ENCODE results near the gene MAP2K2.
A peak's percentile ranks its signal among the peaks of the same experiment; 100 is the strongest.

Gene MAP2K2

DNA sequence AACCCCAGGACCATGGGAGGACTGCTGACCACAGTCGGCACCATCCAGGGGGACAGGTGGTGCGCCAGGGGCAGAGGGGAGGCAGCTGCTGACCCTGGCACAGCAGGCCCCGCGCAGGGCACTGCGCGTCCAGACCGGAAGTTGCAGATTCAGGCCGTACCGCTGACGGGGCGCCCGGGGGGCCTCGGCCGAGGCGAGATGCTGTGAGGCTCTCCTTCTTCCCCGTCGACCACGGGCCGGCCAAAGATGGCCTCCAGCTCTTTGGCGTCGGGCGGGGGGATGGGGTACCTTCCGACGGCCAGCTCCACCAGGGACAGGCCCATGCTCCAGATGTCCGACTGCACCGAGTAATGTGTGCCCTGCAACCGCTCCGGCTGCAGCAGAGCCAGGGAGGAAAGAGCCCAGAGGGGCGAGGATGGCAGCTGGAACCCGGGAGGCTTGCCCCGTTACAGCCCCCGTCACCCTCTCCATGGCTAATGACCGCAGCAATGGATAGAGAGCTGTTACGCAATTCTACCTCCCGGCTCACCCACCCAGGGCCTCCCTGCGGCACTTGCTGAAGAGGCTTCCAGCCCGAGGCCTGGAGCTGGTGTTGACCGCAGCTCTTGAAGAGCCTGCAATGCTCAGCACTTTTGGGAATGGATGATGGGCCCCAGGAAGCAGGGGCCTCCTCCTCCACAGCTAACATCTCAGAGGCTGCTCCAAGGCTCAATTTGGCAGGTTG, 24.7 kb downstream of the MAP2K2 start:
- no peak for DNase-seq (ENCODE audit: low spot score)

DNA sequence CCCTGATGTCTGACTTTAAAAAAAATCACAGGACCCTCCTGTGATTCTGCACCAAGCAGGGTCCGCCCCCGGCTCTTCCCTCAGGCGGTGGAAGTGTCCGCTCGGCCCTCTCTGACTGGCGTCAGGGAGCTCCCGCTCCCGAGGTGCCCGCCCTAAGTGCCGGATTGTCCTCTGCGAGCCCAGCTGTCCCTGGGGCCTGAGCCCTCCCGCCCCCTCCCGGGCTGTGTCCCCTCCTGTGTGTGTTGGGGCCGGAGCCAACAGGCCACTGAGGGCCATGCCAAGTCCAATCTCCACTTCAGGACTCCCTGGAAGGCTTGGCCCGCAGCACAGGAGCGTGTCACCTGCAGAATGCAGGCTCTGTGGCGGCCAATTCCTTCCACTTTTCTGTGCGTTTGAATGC, 25.4 kb downstream of the MAP2K2 start:
- no peak for DNase-seq (ENCODE audit: low spot score)

DNA sequence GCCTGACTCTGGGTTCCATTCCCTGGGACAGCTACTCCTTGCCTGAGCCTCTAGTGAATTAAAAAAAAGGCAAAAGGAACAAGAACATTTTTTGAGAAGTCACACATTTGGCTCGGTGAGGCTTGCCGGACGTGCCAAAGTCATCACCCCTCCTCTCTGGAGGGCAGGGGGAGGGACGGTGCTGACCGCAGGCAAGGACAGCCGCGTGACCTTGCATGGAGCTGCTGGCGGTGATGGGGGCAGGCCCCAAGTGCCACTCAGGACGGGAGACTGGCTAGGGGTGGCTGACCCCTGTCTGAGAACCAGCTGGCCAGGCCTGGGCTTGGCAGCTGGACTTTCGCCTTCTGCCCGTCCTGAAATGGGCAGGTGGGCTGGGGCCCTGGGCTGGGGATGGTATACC, 26.4 kb downstream of the MAP2K2 start:
- DNase-seq (ENCODE audit: low spot score) = no peak

DNA sequence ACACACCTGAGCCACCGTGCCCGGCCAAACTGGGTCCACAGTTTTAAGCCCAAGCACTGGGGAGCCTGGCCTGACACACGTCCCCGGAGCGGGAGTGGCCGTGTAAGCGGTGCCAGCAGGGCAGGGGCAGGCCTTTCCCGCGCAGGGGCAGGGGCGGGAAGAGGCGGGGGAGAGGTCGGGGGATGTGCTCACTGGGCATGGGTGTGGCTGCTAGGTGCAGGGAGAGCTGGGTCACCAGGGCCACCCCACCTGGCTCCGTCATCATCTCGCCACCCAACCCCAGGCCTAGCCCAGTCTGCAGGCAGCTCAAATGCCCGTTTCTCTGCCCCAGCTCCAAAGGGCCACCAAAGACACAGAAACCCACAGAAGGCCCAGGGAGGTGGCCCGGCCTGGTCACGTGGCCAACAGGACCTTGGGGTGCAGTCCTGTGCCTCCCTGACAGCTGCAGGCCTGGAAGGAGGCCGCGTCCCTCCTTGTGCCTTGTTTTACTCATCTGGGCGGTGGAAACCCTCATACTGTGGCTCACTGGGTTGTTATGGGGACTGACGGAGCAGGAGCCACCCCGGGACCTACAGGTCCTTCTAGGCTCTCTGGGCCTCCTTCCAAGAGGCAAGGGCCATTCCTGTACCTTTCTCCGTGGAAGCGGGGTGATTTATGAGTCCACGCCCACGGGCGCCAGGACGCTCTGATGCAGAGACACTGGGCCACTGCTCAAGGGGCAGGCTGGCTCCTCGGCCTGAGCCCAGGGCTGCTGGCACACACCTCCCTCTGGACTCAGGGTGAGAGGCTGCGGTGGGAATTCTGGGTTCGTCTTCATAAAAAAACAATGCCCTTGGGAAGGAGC, 27.7 kb downstream of the MAP2K2 start:
- no peak for DNase-seq (ENCODE audit: low spot score)

DNA sequence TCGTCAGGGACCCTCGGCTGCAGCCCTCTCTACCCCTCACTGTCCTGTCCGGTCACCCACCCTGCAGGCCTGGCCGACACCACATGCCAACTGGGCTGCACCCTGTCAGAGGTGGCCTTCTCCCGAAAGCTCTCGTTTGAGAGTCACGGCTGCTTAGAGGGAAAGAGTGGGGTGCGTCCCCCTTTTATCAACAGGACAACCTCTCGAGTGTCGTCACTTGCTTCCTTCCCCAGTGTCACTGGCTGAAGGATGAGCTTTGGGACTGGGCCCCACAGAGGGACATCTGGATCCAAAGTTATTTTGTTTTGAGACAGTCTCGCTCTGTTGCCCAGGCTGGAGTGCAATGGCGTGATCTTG, 28.5 kb downstream of the MAP2K2 start:
- DNase-seq (ENCODE audit: low spot score) = no peak

DNA sequence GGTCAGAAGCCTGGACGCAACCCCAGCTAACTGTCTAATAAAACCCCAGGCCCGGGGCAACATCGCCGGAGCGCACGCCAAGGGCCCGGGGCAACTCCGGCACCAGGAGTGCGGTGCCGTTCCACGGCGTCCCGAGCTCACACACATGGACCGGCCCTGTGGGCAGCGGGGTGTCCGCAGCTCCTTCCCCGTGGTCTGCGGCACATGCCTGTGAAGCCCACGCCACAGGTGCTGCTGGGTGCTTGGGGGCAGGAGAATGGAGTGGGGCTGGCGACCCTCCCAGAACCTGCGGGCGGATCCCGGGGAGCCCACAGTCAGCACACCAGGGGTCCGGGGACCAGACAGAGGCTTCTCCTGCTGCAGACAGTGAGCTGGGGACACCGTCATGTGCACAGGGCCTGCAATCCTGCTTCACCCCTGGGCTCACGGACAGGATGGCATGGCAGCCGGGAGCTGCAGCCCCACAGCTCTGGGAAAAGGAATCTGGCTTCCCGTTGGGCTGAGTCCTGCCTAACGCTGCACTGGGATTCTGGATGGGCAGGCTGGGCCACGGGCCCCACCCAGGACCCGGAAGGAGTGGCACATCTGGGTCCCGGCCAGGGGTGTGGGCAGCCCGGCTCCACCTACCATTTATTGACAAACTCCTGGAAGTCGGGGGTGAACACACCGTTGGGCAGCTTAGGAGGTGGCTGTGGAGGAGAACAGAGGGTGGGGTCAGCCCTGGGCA, 29.0 kb downstream of the MAP2K2 start:
- DNase-seq (ENCODE audit: low spot score) = no peak

DNA sequence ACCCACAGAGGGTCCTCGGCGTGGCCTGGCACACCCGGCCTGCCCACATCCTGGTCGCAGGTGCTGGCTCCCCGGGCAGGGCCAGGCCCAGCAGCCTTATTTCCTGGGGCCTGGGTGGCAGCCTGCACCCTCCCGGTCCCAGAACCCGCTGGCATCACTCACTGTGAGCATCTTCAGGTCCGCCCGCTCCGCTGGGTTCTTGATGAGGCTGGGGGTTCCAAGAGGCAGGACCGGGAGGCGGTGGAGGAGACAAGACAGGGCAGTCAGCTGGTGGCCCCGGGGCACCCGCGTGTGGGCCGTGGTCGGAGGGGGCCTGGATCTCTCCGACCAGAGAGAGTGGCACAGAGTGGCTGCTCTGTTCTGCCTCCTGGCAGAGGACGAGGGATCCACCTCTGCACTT, 29.6 kb downstream of the MAP2K2 start:
- no peak for DNase-seq (ENCODE audit: low spot score)

DNA sequence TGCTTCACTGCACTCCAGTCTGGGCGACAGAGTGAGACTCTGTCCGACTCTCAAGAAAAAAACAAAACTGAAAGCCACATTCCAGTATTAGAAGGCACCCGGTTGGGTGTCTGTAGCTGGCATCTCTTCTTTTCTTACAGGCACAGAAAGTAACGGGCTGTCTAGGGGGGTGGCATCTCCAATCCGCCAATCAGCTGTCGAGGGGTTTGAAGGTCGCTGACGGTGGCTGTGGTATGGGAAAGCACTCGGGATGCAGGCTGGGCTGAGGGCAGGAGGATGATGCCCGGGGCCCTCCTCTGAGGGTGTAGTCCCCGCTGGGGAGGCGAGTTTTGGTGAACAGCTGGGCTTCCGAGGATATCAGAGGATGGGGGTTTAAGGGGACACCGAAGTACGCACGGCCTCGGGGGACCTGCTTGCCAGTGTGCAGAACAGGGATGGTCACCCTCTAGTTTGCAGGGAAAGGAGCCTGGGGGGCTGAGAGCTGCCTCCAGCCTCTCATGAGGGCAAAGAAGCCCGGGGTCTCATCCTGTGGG, 30.2 kb downstream of the MAP2K2 start:
- no peak for DNase-seq (ENCODE audit: low spot score)

DNA sequence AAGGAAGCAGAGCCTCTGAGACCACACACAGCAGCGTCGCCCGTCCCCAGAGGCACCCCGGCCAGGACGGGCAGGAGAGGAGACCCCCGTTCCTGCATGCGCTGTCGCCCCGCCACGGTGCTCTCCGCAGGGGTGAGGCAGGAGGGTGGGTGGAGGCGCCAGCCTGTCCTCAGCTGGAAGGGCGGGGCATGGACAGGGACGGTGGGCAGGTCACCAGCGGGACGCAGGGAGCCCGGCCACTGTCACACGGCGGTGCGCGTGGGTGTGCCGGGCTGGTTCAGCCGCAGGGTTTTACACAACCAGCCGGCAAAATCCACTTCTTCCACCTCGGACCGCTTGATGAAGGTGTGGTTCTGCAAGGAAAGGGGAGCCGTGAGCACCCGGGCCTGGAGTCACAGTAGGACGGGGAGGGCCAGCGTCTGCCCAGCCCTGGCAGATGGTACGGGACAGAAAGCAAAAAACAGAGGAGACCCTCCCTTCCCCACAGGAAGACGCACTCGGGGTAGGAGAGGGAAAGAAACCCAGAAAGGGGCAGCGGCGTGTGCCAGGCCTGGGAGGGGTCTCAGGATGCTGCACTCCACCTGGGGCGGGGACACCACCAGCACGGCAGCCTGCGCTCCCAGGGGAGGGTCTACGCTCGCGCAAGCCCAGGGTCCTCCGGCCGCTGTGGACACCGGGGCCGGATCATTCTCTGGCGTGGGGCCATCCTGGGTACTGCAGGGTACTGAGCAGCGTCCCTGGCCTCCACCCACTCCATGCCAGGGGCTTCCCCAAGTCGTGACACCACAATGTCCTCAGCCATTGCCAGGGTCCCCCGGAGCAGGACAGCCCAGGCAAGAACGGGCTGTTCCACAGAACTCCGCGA, 33.3 kb downstream of the MAP2K2 start:
- no peak for DNase-seq (ENCODE audit: low spot score)

DNA sequence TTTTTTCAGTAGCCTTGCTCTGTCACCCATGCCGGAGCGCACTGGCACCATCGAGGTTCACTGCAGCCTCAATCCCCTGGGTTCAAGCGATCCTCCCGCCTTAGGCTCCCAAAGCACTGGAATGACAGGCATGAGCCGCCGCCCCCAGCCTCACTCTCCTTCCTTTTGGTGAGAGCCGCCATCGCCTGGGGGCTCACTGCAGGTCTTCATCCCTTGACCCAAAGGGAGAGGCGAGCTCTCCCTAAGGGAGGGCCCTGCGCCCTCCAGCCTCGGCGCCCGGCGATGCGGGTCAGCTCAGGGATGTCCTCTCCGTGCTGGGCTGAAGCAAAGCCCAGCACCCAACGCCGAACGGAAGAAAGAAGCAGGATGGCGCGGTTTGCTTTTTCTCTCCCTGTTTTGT, 34.0 kb downstream of the MAP2K2 start:
- DNase-seq (ENCODE audit: low spot score) = no peak

DNA sequence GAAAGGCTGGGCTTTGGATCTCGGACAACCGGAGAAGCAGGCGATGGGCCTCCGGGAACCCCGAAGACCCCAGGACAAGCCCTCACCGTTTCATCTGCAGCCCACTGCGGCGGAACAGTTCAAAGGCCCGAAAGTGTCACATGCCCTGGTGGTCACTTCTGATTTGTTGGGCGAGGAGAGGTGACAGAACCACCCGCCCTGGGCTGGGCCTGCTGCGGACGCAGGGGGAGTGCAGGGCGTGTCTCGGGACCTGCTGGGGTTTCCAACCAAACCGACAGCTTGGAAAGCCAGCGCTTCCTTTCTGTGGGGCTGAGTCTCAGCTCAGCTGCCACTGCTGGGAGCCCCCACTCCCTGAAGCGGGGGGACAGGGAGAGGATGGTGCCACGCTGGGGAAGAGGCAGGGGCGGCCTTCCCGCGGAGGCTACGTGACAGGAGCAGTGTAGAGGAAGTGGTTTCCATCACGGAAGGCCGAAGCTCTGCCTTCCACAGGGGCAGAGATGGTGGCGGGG, 34.5 kb downstream of the MAP2K2 start:
- DNase-seq (ENCODE audit: low spot score) = no peak

DNA sequence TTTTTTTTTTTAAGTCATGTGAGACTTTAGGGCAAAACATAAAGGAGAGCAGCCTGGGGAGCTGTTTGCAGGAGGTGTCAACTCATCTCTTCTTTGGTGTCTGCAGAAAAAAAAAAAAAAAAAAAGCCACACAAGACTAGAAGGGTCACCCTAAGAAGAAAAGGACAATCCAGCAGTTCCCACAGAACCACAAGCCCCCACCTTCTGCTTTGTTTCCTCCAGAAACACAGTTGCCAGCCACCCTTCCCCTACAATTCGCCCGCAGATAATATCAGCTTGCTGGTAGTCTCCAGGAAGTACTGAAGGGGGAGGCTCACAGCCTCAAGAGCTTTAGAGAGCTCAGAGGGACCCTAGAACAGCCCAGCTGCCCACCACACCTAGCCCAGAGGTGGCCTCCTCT, 34.9 kb downstream of the MAP2K2 start:
- no peak for DNase-seq (ENCODE audit: low spot score)

DNA sequence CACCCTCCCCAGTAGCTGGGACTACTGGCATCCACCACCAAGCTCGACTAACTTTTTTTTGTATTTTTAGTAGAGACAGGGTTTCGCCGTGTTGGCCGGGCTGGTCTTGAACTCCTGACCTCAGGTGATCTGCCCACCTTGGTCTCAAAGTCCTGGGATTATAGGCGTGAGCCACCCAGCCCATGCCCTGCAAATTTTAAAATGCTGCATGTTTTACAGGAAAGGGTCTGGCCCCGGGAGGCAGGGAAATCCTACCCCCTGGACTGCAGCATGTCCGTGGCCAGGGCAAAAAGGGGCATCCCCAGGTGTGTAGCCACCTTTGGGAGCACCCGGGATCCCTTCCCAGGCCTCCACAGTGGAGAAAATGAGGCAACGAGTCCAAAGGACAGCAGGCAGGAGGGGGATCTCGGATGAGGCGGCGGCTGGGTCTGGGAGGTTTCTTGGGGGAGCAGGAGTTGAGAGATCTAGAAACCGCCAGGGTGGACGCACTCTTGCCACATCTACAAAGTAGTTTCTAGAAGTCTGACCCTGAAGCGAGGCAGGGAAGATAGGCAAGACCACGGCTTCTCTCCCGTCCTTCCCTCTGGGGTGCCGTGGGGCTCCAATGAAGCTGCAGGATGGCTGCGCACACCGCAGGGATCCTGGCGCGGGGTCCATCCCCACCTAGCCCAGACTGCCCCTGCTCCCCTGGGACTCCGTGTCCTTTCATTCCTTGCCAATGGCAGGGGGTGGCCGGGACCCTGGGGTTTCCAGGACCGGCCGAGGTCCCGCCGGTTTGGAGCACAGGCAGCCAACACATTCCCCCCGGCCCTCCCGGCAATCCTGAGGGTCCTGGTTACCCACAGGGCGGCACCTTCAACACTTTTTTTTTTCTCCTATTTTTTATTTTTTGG, 35.9 kb downstream of the MAP2K2 start:
- DNase-seq (ENCODE audit: low spot score) = no peak

DNA sequence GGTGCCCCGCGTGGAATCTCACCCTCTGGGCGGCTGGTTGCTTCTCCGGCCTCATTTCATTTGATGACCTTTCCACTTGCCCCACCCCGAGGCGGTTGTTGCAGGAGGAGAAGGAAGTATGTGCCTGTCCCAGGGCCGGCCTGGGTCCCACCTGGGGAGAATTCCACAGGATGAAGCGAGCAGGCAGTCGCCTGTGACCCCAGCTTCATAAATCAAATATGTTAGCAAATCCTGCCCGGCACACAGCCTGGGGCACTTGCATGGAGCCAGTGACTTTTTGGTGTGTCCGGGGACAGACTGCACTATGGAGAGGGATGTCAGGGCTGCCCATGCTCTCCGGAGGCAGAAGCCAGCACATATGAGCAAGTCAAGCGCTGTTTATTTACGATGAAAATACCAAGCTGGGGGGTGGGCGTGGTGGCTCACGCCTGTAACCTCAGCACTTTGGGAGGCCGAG, 37.5 kb downstream of the MAP2K2 start:
- DNase-seq (ENCODE audit: low spot score) = peak; percentile 14

DNA sequence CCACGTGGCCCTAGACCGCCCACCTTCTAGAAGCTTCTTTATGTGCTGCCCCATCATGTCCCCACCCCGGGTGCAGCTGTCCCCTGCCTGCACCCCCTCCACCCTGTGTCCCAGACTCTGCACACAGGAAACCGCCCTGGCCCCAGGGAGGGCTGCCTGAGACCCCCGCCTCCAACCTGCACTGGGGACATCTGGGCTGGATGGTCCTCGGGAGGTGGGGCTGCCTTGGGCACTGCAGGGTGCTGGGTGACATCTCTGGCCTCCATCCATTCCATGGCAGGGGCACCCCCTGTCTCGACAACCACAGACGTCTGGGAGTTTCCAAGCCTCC, 39.4 kb downstream of the MAP2K2 start:
- no peak for DNase-seq (ENCODE audit: low spot score)

DNA sequence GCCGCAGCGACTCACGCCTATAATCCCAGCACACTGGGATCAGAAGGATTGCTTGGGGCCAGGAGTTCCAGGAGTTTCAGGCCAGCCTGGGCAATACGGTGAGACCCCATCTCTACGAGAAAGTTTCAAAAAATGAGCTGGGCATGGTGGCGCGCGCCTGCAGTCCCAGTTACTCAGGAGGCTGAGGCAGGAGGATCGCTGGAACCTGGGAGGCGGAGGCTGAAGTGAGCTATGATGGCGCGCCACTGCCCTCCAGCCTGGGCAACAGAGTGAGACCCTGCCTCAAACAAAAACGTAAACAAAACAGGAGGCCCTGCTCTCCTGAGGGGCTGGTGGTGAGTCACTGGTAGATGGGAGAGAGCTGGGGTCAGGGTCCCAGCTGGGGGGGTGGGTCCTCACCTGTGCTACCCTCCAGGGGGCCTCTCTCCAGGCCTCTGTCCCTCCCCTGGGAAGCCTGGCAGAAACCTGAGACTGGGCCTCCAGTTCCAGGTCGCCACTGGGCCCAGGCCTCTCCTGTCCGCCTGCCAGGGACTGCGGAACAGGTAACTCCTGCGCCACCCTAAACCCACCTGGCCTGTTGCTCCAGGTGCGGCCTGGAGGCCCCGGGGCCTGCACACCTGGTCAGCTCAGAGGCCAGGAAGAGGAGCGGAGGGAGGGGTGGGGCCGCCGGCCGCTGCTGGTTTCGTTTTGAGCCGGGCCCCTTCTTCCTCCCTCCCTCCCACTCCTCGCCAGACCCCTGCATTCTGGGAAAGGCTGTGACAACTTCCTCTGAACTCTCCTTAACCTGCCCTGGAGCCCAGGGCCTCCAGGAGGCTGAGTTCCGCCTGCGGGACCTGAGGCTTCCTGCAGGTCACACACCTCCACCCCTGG, 40.0 kb downstream of the MAP2K2 start:
- no peak for DNase-seq (ENCODE audit: low spot score)

DNA sequence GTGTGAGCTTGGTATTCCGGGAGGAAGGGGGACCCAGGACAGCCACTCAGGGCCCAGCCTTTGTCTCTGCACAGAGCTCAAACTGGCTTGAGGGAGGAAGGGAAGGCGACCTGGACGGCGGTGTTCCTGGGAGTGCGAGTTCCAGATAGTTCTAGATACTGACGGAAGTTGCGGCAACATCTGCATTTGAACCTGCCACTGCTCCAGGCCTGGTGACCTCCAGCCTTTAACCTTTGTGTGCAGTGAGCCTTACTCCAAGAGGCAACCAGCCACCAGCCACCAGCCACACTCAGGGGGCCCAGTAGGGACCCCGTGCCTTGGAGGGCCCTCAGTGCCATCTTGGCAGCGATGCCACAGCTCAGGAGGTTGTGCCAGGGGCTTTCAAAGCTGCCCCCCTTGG, 41.8 kb downstream of the MAP2K2 start:
- DNase-seq (ENCODE audit: low spot score) = no peak

DNA sequence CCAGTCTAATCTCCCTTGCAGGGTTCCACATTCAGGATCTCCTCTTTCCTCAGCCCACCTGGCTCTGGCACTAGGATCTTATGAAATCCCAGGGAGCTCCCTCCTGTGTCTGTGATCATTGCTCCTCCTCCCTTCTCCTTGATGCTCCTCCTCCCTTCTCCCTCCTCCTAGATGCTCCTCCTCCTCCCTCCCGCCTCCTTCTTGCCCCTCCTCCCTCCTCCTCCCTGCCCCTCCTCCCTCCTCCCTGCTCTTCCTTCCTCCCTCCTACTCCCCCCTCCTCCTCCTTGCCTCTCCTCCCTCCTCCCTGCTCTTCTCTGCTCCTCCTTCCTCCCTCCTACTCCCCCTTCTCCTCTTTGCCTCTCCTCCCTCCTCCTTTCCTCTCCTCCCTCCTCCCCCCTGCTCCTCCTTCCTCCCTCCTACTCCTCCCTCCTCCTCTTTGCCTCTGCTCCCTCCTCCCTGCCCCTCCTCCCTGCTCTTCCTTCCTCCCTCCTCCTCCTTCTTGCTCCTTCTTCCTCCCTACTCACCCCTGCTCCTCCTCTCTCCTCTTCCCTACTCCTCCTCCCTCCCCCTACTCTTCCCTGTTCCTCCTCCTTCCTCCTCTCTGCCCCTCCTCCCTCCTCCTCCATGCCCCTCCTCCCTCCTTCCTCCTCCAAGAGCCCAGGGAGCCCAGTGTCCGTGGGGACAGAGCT, 42.3 kb downstream of the MAP2K2 start:
- DNase-seq (ENCODE audit: low spot score) = no peak

DNA sequence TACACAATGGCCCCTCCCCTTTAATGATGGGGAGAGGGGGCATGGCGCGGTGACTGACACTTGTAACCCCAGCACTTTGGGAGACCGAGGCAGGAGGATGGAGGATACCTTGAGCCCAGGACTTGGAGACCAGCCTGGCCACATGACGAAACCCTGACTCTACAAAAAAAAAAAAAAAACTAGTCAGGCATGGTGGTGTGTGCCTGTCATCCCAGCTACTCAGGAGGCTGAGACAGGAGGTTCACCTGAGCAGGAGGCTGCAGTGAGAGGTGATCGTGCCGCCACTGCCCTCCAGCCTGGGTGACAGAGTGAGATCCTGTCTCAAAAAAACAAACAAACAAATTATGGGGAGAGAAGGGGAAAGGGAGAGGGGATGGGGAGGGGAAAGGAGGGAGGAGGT, 43.4 kb downstream of the MAP2K2 start:
- no peak for DNase-seq (ENCODE audit: low spot score)

All from AG20443 (cell line).